OCI-LY7 (cell line): Measurements from ENCODE around the gene CENPV.

Source experiments
- CTCF ChIP-seq: fragments of 200-600 bp; sonication (generic); conservative IDR thresholded peaks from 2 replicates; pipeline ENCODE4 v1.5.1; 2014; ENCODE audit warnings: mild to moderate bottlenecking, antibody characterized with exemption, low read length, moderate library complexity, mixed read lengths
- EZH2phosphoT487 ChIP-seq: fragments of 200-600 bp; sonication (generic); IDR thresholded peaks from 2 replicates; pipeline ENCODE4 v1.6.1; 2018; ENCODE audit warnings: low read depth, borderline replicate concordance, mild to moderate bottlenecking, mixed run types, antibody characterized with exemption, low read length, moderate library complexity, mixed read lengths

DNA sequence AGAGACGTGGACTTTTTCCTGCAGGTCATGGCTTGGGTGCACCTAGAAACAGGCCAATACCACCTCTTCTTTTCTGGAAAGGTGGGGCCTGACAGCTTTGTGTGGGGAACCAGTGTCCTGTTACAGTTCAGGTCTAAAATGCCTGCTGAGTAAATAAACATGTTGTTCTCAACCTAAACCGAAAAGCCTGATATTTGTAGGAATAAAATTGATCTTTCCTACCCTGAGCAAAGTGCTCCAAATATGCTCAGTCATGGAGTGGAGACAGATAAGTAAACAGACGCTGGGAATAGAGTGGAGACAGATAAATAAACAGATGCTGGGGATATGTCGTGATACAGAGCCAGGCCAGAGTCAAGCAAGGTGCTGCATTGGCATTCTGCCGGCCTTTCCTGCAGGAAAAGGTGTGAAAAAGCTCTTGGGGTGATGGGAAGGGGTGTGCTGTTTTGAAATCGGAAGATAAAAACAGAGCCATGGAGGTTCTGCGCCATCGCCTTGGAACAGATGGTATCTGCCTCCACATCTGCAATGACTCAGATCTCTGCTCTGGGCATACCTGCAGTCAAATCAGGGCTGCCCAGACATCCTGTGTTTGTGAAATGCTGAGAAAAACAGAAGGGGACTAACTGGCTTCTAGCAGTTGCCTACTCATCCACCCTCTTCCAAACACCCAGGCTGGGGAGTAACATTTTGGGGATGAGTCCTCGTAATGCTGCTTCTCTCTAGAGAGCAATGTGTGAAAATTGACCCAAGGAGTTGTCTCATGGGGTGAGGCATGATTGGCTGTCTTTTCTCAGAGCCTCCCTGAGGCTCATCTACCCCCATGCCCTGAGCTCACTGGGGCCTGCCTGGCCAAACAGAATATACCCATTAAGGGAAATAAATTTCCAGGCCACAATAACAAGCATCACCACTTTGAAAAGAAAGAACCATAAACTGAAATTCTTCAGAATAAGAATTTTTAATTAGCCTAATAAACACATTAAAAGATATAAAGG is 45.3 kb upstream of the CENPV start:
- no peak for TF ChIP-seq CTCF
- TF ChIP-seq EZH2phosphoT487, result no peak
